ENCODE data around the gene CTBS. TPM values are rescaled to one million over a fixed set of nuclear protein-coding genes. Genes with fewer than 3 reads are reported as not detected.
"Not testable (repeated sequence)": the region's sequence is repeated elsewhere in the genome, so short reads cannot be mapped to it uniquely, and the experiment has no call there.

CTBS gene
- total and polyA plus RNA-seq, 12 donors, result 6.3 to 45.2 (median 27.5) TPM

GRCh38 chr1:84600796-84601195 lies 26.6 kb upstream of the CTBS start:
- H3K36me3 ChIP-seq (replicated peaks in 1 of 2), result no peaks in the 10 kb centered on the region
- no peaks in the 10 kb centered on the region for H3K4me1 ChIP-seq (replicated peaks in 1 of 2)
- intact Hi-C loops (cut with DNase I), result loop anchor here in 1 of 2 donors (5.0 kb wide), 1 partner anchor 158 kb away; no protein-coding TSS in a partner anchor
- 82 to 97% (median 87%) methylated on average over 5 of the region's 5 CpGs for WGBS, 4 donors
- no peaks in the 10 kb centered on the region for H3K27me3 ChIP-seq
- H3K27ac ChIP-seq, result no peak overlapping the region
- no peak overlapping the region for H3K4me3 ChIP-seq
- TF ChIP-seq CTCF (IDR thresholded peaks at IDR 0.05), result no peak
- DNase-seq, result no peak
- peaks cover 0 to 11% (median 0%) of the 10 kb centered on the region in 3 donors for H3K9me3 ChIP-seq (replicated peaks in 1 of 3)

- Histone ChIP-seq H3K4me3 (no peak overlapping the region), H3K9me3 (replicated peaks in 1 of 3) (no peaks in the 10 kb centered on the region), H3K27ac (no peak overlapping the region), H3K27me3 (no peaks in the 10 kb centered on the region), H3K4me1 (replicated peaks in 1 of 2) (no peaks in the 10 kb centered on the region), H3K36me3 (replicated peaks in 1 of 2) (no peaks in the 10 kb centered on the region)
- intact Hi-C loops (cut with DNase I), result no loop called here
- TF ChIP-seq CTCF (IDR thresholded peaks at IDR 0.05) (no peak), POLR2A (IDR thresholded peaks at IDR 0.05) (no peak)
- no peak for DNase-seq
- WGBS, 4 donors, result 51 to 64% (median 58%) methylated on average over 5 of the region's 5 CpGs
Measured at GRCh38 chr1:84598846-84599741, 24.9 kb upstream of the CTBS start.

GRCh38 chr1:84598418-84598817 lies 24.2 kb upstream of the CTBS start:
- no peaks in the 10 kb centered on the region for H3K36me3 ChIP-seq (replicated peaks in 1 of 2)
- intact Hi-C loops (cut with DNase I), result no loop called here
- DNase-seq, result no peak
- 69 to 74% (median 72%) methylated on average over 3 of the region's 3 CpGs for WGBS, 4 donors
- no peak overlapping the region for H3K4me3 ChIP-seq
- no peaks in the 10 kb centered on the region for H3K4me1 ChIP-seq (replicated peaks in 1 of 2)
- H3K27ac ChIP-seq, result no peak overlapping the region
- TF ChIP-seq CTCF (IDR thresholded peaks at IDR 0.05) (no peak), POLR2A (IDR thresholded peaks at IDR 0.05) (no peak)
- H3K27me3 ChIP-seq, result no peaks in the 10 kb centered on the region
- no peaks in the 10 kb centered on the region for H3K9me3 ChIP-seq (replicated peaks in 1 of 3)

- intact Hi-C loops (cut with DNase I), result no loop called here
- H3K27ac ChIP-seq, result no peak overlapping the region
- no peak for DNase-seq
- TF ChIP-seq CTCF (IDR thresholded peaks at IDR 0.05) (no peak), POLR2A (IDR thresholded peaks at IDR 0.05) (no peak)
- no peaks in the 10 kb centered on the region for H3K4me1 ChIP-seq (replicated peaks in 1 of 2)
- H3K4me3 ChIP-seq, result no peak overlapping the region
- H3K9me3 ChIP-seq (replicated peaks in 1 of 3), result no peaks in the 10 kb centered on the region
- no peaks in the 10 kb centered on the region for H3K36me3 ChIP-seq (replicated peaks in 1 of 2)
- 84 to 100% (median 93%) methylated on average over 1 of the region's 1 CpG for WGBS, 4 donors
- no peaks in the 10 kb centered on the region for H3K27me3 ChIP-seq
Measured at GRCh38 chr1:84597011-84597410, 22.8 kb upstream of the CTBS start.

GRCh38 chr1:84594959-84595358 lies 20.7 kb upstream of the CTBS start:
- H3K4me3 ChIP-seq; intact Hi-C loops (cut with DNase I); H3K27me3 ChIP-seq; H3K36me3 ChIP-seq (replicated peaks in 1 of 2); H3K4me1 ChIP-seq (replicated peaks in 1 of 2); DNase-seq; H3K27ac ChIP-seq; H3K9me3 ChIP-seq (replicated peaks in 1 of 3): not testable (repeated sequence)
- 81 to 93% (median 92%) methylated on average over 2 of the region's 2 CpGs for WGBS, 4 donors
